HCT116 (cell line): ENCODE measurements around the gene ARHGAP28. TPM values are rescaled to one million over a fixed set of nuclear protein-coding genes. Genes with fewer than 3 reads are reported as not detected.

Experiments
- ATAC-seq: fragments of 200-7000 bp; cut with Tn5 transposase; 2 replicates; pipeline ENCODE4 v1.9.1; 2020; ENCODE audit warnings: mild to moderate bottlenecking, moderate library complexity
- BruUV-seq: library from RNA; stranded (reverse); fragments of 400-500 nt; replicated peaks from 2 replicates; lab custom pipeline; 2021; lab: Mats Ljungman, UMichigan
- CTCF ChIA-PET: fragments of 300-600 bp; sonication (Branson Sonifier 250); formaldehyde crosslinking; loops from one replicate; lab custom pipeline; 2021; ENCODE audit warnings: antibody characterized with exemption; lab: Charles Lee
- POLR2A ChIA-PET: fragments of 300-600, 350-600 bp; sonication (Branson Sonifier 250); formaldehyde crosslinking; loops from one replicate; lab custom pipeline; 2021; ENCODE audit warnings: antibody characterized with exemption; lab: Charles Lee
- RAD21 ChIA-PET, 2 experiments: fragments of 300-600 bp; sonication (Branson Sonifier 250); formaldehyde crosslinking; loops; one replicate each; lab custom pipeline; 2023; ENCODE audit warnings: low total read pairs in 2 of 2; ENCODE audit not compliant: uncharacterized antibody in 2 of 2, unreplicated experiment in 2 of 2, low non-redundant PET in 1 of 2; lab: Charles Lee
- DNase-seq: peaks from one replicate; pipeline ENCODE4 v3.0.0-alpha.2; 2010; ENCODE audit warnings: low read depth, low spot score
- H2AFZ ChIP-seq: fragments of 200-600 bp; shearing (Covaris generic), sonication (generic); 2 replicates; pipeline ENCODE4 v1.6.1; 2017; ENCODE audit warnings: low read depth, mixed run types, mixed read lengths, antibody characterized with exemption, low read length; ENCODE audit not compliant: poor library complexity, severe bottlenecking
- H3K27ac ChIP-seq: 2 replicates; pipeline ENCODE4 v1.5.1; 2012; ENCODE audit warnings: low read depth, low read length
- H3K27me3 ChIP-seq: fragments of 200-600 bp; sonication (generic); 2 replicates; pipeline ENCODE4 v1.6.1; 2016; ENCODE audit warnings: mixed run types, low read length, mixed read lengths; ENCODE audit not compliant: insufficient read depth
- H3K36me3 ChIP-seq, 2 experiments: fragments of 200-500 bp in 1 of 2; fragments of 200-600 bp in 1 of 2; sonication (Bioruptor generic) in 1 of 2; sonication (generic) in 1 of 2; 2 replicates each; pipeline versions ENCODE4 v1.5.1 to v1.6.1; 2014 to 2016; ENCODE audit warnings: low read length in 2 of 2, inconsistent platforms in 1 of 2, mixed read lengths in 1 of 2, mixed run types in 1 of 2; ENCODE audit not compliant: insufficient read depth in 2 of 2, control insufficient read depth in 1 of 2
- H3K4me1 ChIP-seq, 2 experiments: fragments of 200-600 bp in 1 of 2; sonication (generic) in 1 of 2; 2 replicates each; pipeline versions ENCODE4 v1.5.1 to v1.6.1; 2012 to 2017; ENCODE audit warnings: low read length in 2 of 2, inconsistent platforms in 1 of 2, mild to moderate bottlenecking in 1 of 2, mixed read lengths in 1 of 2, mixed run types in 1 of 2, moderate library complexity in 1 of 2; ENCODE audit not compliant: insufficient read depth in 2 of 2, control insufficient read depth in 1 of 2
- H3K4me2 ChIP-seq: fragments of 200-600 bp; sonication (generic); 2 replicates; pipeline ENCODE4 v1.6.1; 2017; ENCODE audit warnings: mixed run types, low read length, mixed read lengths
- H3K4me3 ChIP-seq, 2 experiments: fragments of 200-600 bp in 1 of 2; sonication (generic) in 1 of 2; replicated peaks in 1 of 2; 2 replicates each; pipeline ENCODE4 v1.5.1; 2011 to 2016; ENCODE audit warnings: low read length in 2 of 2, control low read depth in 1 of 2, low read depth in 1 of 2, mild to moderate bottlenecking in 1 of 2, mixed read lengths in 1 of 2, mixed run types in 1 of 2
- H3K79me2 ChIP-seq: fragments of 200-600 bp; sonication (generic); 2 replicates; pipeline ENCODE4 v1.6.1; 2017; ENCODE audit warnings: mild to moderate bottlenecking, mixed run types, low read length, moderate library complexity, mixed read lengths; ENCODE audit not compliant: insufficient read depth
- H3K9ac ChIP-seq: fragments of 200-600 bp; sonication (generic); 2 replicates; pipeline ENCODE4 v1.6.1; 2016; ENCODE audit warnings: low read length, mixed read lengths
- H3K9me2 ChIP-seq: fragments of 200-600 bp; sonication (generic), shearing (Covaris generic); 2 replicates; pipeline ENCODE4 v1.6.1; 2017; ENCODE audit warnings: mixed run types, mild to moderate bottlenecking, moderate library complexity; ENCODE audit not compliant: insufficient read depth
- H3K9me3 ChIP-seq, 2 experiments: fragments of 200-500 bp in 1 of 2; fragments of 200-600 bp in 1 of 2; sonication (Bioruptor generic) in 1 of 2; sonication (generic) in 1 of 2; 2 replicates each; pipeline ENCODE4 v1.6.1; 2014 to 2017; ENCODE audit warnings: low read length in 2 of 2, mixed read lengths in 2 of 2, inconsistent platforms in 1 of 2, low read depth in 1 of 2, mild to moderate bottlenecking in 1 of 2, mixed run types in 1 of 2, moderate library complexity in 1 of 2; ENCODE audit not compliant: control insufficient read depth in 1 of 2, insufficient read depth in 1 of 2
- H4K20me1 ChIP-seq: fragments of 200-600 bp; sonication (generic), shearing (Covaris generic); 2 replicates; pipeline ENCODE4 v1.6.1; 2017; ENCODE audit warnings: mixed run types, mild to moderate bottlenecking, moderate library complexity; ENCODE audit not compliant: insufficient read depth
- ATF3 ChIP-seq: IDR thresholded peaks from 2 replicates; pipeline ENCODE4 v1.6.1; 2012
- CEBPB ChIP-seq: IDR thresholded peaks from 2 replicates; pipeline ENCODE4 v1.6.1; 2012; ENCODE audit warnings: low read depth
- EGR1 ChIP-seq: IDR thresholded peaks from 2 replicates; pipeline ENCODE4 v1.6.1; 2012; ENCODE audit warnings: low read depth
- EZH2 ChIP-seq: fragments of 200-600 bp; sonication (generic); IDR thresholded peaks from 2 replicates; pipeline ENCODE4 v1.6.1; 2017; ENCODE audit warnings: antibody characterized with exemption, mixed run types
- FOSL1 ChIP-seq: IDR thresholded peaks from 2 replicates; pipeline ENCODE4 v1.6.1; 2012; ENCODE audit warnings: low read depth
- JUND ChIP-seq: IDR thresholded peaks from 2 replicates; pipeline ENCODE4 v1.6.1; 2012
- MAX ChIP-seq: IDR thresholded peaks from 2 replicates; pipeline ENCODE4 v1.6.1; 2012
- POLR2AphosphoS5 ChIP-seq: IDR thresholded peaks from 2 replicates; pipeline ENCODE4 v1.6.1; 2011; ENCODE audit warnings: mild to moderate bottlenecking, low read depth, low read length, moderate library complexity
- SIN3A ChIP-seq: IDR thresholded peaks from 2 replicates; pipeline ENCODE4 v1.6.1; 2012; ENCODE audit warnings: low read depth
- TCF7L2 ChIP-seq: IDR thresholded peaks from 2 replicates; pipeline ENCODE4 v1.7.0; 2011; ENCODE audit warnings: borderline replicate concordance, inconsistent platforms; ENCODE audit not compliant: insufficient read depth, insufficient read length; ENCODE audit errors: extremely low read depth
- YY1 ChIP-seq: IDR thresholded peaks from 2 replicates; pipeline ENCODE4 v1.6.1; 2011; ENCODE audit warnings: low read length, low read depth, moderate library complexity, mild to moderate bottlenecking; ENCODE audit not compliant: insufficient replicate concordance; ENCODE audit errors: extremely low read depth
- ZFX ChIP-seq: fragments of 450-650 bp; IDR thresholded peaks from 2 replicates; pipeline ENCODE4 v1.6.1; 2017
- ZNF274 ChIP-seq: fragments of 200-500 bp; sonication (Bioruptor generic); IDR thresholded peaks from 2 replicates; pipeline ENCODE4 v1.6.1; 2014; ENCODE audit warnings: mild to moderate bottlenecking, low read depth, low read length, inconsistent platforms
- intact Hi-C: fragments of 100-400 bp; cut with micrococcal nuclease; formaldehyde crosslinking; loops from 2 replicates; pipeline ENCODE4 v1.10.0; 2022
- total RNA-seq: library from RNA; stranded (reverse); gene quantifications from one replicate; pipeline ENCODE4 v1.2.1, GENCODE V29; 2021; ENCODE audit not compliant: unreplicated experiment
- TF ChIP-seq, protein P1 (sequence below), 3 experiments: fragments of 200-600 bp in 1 of 3; sonication (generic) in 1 of 3; IDR thresholded peaks in 2 of 3; conservative IDR thresholded peaks in 1 of 3; 2 replicates each; pipeline ENCODE4 v1.5.1; 2012 to 2017; ENCODE audit warnings: low read depth in 2 of 3, low read length in 2 of 3, antibody characterized with exemption in 1 of 3, borderline replicate concordance in 1 of 3, control low read depth in 1 of 3, mild to moderate bottlenecking in 1 of 3, mixed read lengths in 1 of 3, mixed run types in 1 of 3, moderate library complexity in 1 of 3; ENCODE audit not compliant: insufficient read depth in 1 of 3
- TF ChIP-seq, protein P2 (sequence below): IDR thresholded peaks from 2 replicates; pipeline ENCODE4 v1.6.1; 2012; ENCODE audit warnings: low read depth
- TF ChIP-seq, protein P3 (sequence below): IDR thresholded peaks from 2 replicates; pipeline ENCODE4 v1.6.1; 2011; ENCODE audit warnings: mild to moderate bottlenecking, low read length, moderate library complexity; ENCODE audit not compliant: insufficient replicate concordance; ENCODE audit errors: extremely low read depth

Gene ARHGAP28
- total RNA-seq, 1 experiment from 2014 or later: not detected

DNA sequence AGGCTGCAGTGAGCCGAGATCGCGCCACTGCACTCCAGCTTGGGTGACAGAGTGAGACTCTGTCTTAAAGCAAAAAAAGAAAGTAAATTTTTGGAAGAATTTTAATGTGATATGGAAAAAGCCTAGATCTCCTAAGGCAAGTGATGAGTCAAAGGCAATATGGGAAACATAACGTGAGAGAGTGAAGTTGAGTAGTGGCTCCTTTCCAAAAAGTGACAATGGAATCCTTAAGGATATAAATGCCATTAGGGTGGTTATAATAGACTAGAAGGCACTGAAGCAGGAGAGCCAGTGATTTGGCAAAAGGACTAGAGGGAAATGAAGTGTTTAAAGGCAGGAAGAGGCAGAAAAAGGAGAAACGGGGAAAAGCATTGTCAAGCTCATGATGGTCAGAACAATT lies 25.6 kb downstream of the ARHGAP28 start:
- intact Hi-C loops: no loop called here
- Histone ChIP-seq H3K9ac (no peak overlapping the region), H3K4me3 (no peak overlapping the region), H3K4me1 (no peaks in the 10 kb centered on the region), H3K9me2 (no peaks in the 10 kb centered on the region), H3K27ac (no peak overlapping the region), H3K36me3 (no peaks in the 10 kb centered on the region), H4K20me1 (no peaks in the 10 kb centered on the region), H3K4me2 (no peak overlapping the region), H3K27me3 (no peaks in the 10 kb centered on the region), H3K79me2 (no peaks in the 10 kb centered on the region), H3K9me3 (peaks cover 8 to 9% of the 10 kb centered on the region in 2 experiments; a peak in 2 of 4 replicates), H2AFZ (no peak overlapping the region)
- ChIA-PET CTCF (no interaction called here), RAD21 (no interaction called here), POLR2A (no interaction called here)
- no TSS peak for BruUV-seq
- no peak for DNase-seq
- TF ChIP-seq EZH2: no peak
- no peak for TF ChIP-seq ZNF274
- no peak for TF ChIP-seq JUND
- TF ChIP-seq FOSL1: no peak
- TF ChIP-seq, protein P1, sequence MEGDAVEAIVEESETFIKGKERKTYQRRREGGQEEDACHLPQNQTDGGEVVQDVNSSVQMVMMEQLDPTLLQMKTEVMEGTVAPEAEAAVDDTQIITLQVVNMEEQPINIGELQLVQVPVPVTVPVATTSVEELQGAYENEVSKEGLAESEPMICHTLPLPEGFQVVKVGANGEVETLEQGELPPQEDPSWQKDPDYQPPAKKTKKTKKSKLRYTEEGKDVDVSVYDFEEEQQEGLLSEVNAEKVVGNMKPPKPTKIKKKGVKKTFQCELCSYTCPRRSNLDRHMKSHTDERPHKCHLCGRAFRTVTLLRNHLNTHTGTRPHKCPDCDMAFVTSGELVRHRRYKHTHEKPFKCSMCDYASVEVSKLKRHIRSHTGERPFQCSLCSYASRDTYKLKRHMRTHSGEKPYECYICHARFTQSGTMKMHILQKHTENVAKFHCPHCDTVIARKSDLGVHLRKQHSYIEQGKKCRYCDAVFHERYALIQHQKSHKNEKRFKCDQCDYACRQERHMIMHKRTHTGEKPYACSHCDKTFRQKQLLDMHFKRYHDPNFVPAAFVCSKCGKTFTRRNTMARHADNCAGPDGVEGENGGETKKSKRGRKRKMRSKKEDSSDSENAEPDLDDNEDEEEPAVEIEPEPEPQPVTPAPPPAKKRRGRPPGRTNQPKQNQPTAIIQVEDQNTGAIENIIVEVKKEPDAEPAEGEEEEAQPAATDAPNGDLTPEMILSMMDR (IDR thresholded peaks at IDR 0.05 in 2 of 3, conservative IDR thresholded peaks at IDR 0.05 in 1 of 3; ENCODE audit: borderline replicate concordance in 1 of 3, insufficient read depth in 1 of 3, low read depth in 2 of 3, low read length in 2 of 3): no peak
- no peak for TF ChIP-seq POLR2AphosphoS5
- TF ChIP-seq, protein P2, sequence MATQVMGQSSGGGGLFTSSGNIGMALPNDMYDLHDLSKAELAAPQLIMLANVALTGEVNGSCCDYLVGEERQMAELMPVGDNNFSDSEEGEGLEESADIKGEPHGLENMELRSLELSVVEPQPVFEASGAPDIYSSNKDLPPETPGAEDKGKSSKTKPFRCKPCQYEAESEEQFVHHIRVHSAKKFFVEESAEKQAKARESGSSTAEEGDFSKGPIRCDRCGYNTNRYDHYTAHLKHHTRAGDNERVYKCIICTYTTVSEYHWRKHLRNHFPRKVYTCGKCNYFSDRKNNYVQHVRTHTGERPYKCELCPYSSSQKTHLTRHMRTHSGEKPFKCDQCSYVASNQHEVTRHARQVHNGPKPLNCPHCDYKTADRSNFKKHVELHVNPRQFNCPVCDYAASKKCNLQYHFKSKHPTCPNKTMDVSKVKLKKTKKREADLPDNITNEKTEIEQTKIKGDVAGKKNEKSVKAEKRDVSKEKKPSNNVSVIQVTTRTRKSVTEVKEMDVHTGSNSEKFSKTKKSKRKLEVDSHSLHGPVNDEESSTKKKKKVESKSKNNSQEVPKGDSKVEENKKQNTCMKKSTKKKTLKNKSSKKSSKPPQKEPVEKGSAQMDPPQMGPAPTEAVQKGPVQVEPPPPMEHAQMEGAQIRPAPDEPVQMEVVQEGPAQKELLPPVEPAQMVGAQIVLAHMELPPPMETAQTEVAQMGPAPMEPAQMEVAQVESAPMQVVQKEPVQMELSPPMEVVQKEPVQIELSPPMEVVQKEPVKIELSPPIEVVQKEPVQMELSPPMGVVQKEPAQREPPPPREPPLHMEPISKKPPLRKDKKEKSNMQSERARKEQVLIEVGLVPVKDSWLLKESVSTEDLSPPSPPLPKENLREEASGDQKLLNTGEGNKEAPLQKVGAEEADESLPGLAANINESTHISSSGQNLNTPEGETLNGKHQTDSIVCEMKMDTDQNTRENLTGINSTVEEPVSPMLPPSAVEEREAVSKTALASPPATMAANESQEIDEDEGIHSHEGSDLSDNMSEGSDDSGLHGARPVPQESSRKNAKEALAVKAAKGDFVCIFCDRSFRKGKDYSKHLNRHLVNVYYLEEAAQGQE: no peak
- no peak for TF ChIP-seq ZFX
- TF ChIP-seq, protein P3, sequence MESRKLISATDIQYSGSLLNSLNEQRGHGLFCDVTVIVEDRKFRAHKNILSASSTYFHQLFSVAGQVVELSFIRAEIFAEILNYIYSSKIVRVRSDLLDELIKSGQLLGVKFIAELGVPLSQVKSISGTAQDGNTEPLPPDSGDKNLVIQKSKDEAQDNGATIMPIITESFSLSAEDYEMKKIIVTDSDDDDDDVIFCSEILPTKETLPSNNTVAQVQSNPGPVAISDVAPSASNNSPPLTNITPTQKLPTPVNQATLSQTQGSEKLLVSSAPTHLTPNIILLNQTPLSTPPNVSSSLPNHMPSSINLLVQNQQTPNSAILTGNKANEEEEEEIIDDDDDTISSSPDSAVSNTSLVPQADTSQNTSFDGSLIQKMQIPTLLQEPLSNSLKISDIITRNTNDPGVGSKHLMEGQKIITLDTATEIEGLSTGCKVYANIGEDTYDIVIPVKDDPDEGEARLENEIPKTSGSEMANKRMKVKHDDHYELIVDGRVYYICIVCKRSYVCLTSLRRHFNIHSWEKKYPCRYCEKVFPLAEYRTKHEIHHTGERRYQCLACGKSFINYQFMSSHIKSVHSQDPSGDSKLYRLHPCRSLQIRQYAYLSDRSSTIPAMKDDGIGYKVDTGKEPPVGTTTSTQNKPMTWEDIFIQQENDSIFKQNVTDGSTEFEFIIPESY: no peak
- TF ChIP-seq CEBPB: no peak
- no peak for TF ChIP-seq MAX
- no peak for TF ChIP-seq EGR1
- no peak for TF ChIP-seq ATF3
- TF ChIP-seq SIN3A: no peak
- TF ChIP-seq YY1: no peak
- TF ChIP-seq TCF7L2: no peak
- no peak for ATAC-seq
